ENCODE data around the gene PLPPR1. TPM values are rescaled to one million over a fixed set of nuclear protein-coding genes. Genes with fewer than 3 reads are reported as not detected.

Gene PLPPR1
- total RNA-seq, 1 experiment from 2014 or later, result not detected

DNA sequence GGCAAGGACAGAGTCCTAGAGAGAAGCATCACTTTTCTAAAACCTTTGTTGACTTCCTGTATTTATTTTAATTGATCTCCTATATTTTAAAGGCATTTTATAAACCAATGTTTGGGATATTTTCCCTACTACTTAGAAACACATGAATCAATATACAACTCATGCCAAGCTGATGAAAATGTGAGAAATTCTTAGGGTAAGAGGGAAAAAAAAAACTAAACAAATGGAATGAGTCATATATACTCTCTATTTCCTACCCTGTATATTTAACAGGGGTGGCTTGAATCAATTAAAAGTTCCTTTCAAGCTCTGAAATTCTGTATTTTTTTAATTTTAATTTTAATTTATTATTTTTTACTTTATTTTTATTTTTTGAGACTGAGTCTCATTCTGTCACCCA lies 336.7 kb downstream of the PLPPR1 start:
- Histone ChIP-seq H3K4me3 (ENCODE audit: low read depth, low read length, poor library complexity, severe bottlenecking) (no peak overlapping the region), H3K27ac (ENCODE audit: low read depth, low read length, poor library complexity, severe bottlenecking) (no peak overlapping the region), H3K27me3 (replicated peaks; ENCODE audit: insufficient read depth, low read depth, low read length, poor library complexity) (no peaks in the 10 kb centered on the region), H3K9me3 (ENCODE audit: low read depth, low read length, poor library complexity, severe bottlenecking) (no peaks in the 10 kb centered on the region), H3K4me1 (ENCODE audit: insufficient read depth, low read length, poor library complexity, severe bottlenecking) (no peaks in the 10 kb centered on the region), H3K36me3 (ENCODE audit: insufficient read depth, low read length, poor library complexity, severe bottlenecking) (no peaks in the 10 kb centered on the region)
- no peak for DNase-seq (ENCODE audit: low spot score)
- no TSS peak for BruUV-seq (replicated peaks)
- intact Hi-C loops (cut with micrococcal nuclease; ENCODE audit: unreplicated experiment), result no loop called here
- TF ChIP-seq EZH2 (IDR thresholded peaks at IDR 0.05; ENCODE audit: borderline replicate concordance, low read depth, low read length, poor library complexity, severe bottlenecking), result no peak
- CTCF ChIA-PET, result no interaction called here
- POLR2A ChIA-PET (ENCODE audit: low non-redundant PET), result no interaction called here

GRCh38 chr9:101366038-101366756 lies 337.7 kb downstream of the PLPPR1 start:
- H3K27ac ChIP-seq (ENCODE audit: low read depth, low read length, poor library complexity, severe bottlenecking), result no peak overlapping the region
- no peaks in the 10 kb centered on the region for H3K36me3 ChIP-seq (ENCODE audit: insufficient read depth, low read length, poor library complexity, severe bottlenecking)
- H3K9me3 ChIP-seq (ENCODE audit: low read depth, low read length, poor library complexity, severe bottlenecking), result no peaks in the 10 kb centered on the region
- CTCF ChIA-PET, result no interaction called here
- no TSS peak for BruUV-seq (replicated peaks)
- DNase-seq (ENCODE audit: low spot score), result no peak
- no peak for TF ChIP-seq CTCF (conservative IDR thresholded peaks at IDR 0.05; ENCODE audit: low read depth, low read length)
- TF ChIP-seq EZH2 (IDR thresholded peaks at IDR 0.05; ENCODE audit: borderline replicate concordance, low read depth, low read length, poor library complexity, severe bottlenecking), result no peak
- H3K4me1 ChIP-seq (ENCODE audit: insufficient read depth, low read length, poor library complexity, severe bottlenecking), result no peaks in the 10 kb centered on the region
- POLR2A ChIA-PET (ENCODE audit: low non-redundant PET), result no interaction called here
- intact Hi-C loops (cut with micrococcal nuclease; ENCODE audit: unreplicated experiment), result no loop called here
- H3K27me3 ChIP-seq (replicated peaks; ENCODE audit: insufficient read depth, low read depth, low read length, poor library complexity), result no peaks in the 10 kb centered on the region
- no peak overlapping the region for H3K4me3 ChIP-seq (ENCODE audit: low read depth, low read length, poor library complexity, severe bottlenecking)

DNA sequence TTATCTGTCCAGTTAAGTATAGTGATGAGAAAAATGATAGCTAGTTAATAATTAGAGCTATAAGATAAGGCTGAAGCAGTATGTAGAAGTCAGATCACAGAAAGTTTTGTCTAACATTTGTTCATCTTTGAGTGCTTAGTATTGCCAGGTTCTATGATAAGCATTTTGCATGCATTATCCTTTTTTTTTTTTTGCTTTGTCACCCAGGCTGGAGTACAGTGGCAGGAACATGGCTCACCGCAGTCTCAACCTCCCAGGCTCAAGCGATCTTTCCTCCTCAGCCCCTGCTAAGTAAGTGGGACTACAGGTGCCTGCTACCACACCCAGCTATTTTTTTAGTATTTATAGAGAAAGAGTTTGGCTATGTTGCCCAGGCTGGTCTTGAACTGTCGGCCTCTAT lies 338.8 kb downstream of the PLPPR1 start:
- H3K27me3 ChIP-seq (replicated peaks; ENCODE audit: insufficient read depth, low read depth, low read length, poor library complexity), result no peaks in the 10 kb centered on the region
- no TSS peak for BruUV-seq (replicated peaks)
- no peaks in the 10 kb centered on the region for H3K9me3 ChIP-seq (ENCODE audit: low read depth, low read length, poor library complexity, severe bottlenecking)
- no peaks in the 10 kb centered on the region for H3K4me1 ChIP-seq (ENCODE audit: insufficient read depth, low read length, poor library complexity, severe bottlenecking)
- POLR2A ChIA-PET (ENCODE audit: low non-redundant PET), result interaction anchor here (0.6 kb wide), 1 partner anchor 454 kb away, joined by 3 read pairs; no protein-coding TSS in a partner anchor
- TF ChIP-seq EZH2 (IDR thresholded peaks at IDR 0.05; ENCODE audit: borderline replicate concordance, low read depth, low read length, poor library complexity, severe bottlenecking), result no peak
- TF ChIP-seq CTCF (conservative IDR thresholded peaks at IDR 0.05; ENCODE audit: low read depth, low read length), result no peak
- H3K36me3 ChIP-seq (ENCODE audit: insufficient read depth, low read length, poor library complexity, severe bottlenecking), result no peaks in the 10 kb centered on the region
- no peak overlapping the region for H3K27ac ChIP-seq (ENCODE audit: low read depth, low read length, poor library complexity, severe bottlenecking)
- CTCF ChIA-PET, result no interaction called here
- no peak for DNase-seq (ENCODE audit: low spot score)
- H3K4me3 ChIP-seq (ENCODE audit: low read depth, low read length, poor library complexity, severe bottlenecking), result no peak overlapping the region
- intact Hi-C loops (cut with micrococcal nuclease; ENCODE audit: unreplicated experiment), result no loop called here

GRCh38 chr9:101369286-101369685 lies 340.8 kb downstream of the PLPPR1 start:
- no peaks in the 10 kb centered on the region for H3K36me3 ChIP-seq (ENCODE audit: insufficient read depth, low read length, poor library complexity, severe bottlenecking)
- H3K4me3 ChIP-seq (ENCODE audit: low read depth, low read length, poor library complexity, severe bottlenecking), result no peak overlapping the region
- no peaks in the 10 kb centered on the region for H3K27me3 ChIP-seq (replicated peaks; ENCODE audit: insufficient read depth, low read depth, low read length, poor library complexity)
- H3K4me1 ChIP-seq (ENCODE audit: insufficient read depth, low read length, poor library complexity, severe bottlenecking), result no peaks in the 10 kb centered on the region
- no peak for DNase-seq (ENCODE audit: low spot score)
- BruUV-seq (replicated peaks), result no TSS peak
- intact Hi-C loops (cut with micrococcal nuclease; ENCODE audit: unreplicated experiment), result no loop called here
- ChIA-PET CTCF (no interaction called here), POLR2A (ENCODE audit: low non-redundant PET) (no interaction called here)
- TF ChIP-seq EZH2 (IDR thresholded peaks at IDR 0.05; ENCODE audit: borderline replicate concordance, low read depth, low read length, poor library complexity, severe bottlenecking) (no peak), CTCF (conservative IDR thresholded peaks at IDR 0.05; ENCODE audit: low read depth, low read length) (no peak)
- no peaks in the 10 kb centered on the region for H3K9me3 ChIP-seq (ENCODE audit: low read depth, low read length, poor library complexity, severe bottlenecking)
- no peak overlapping the region for H3K27ac ChIP-seq (ENCODE audit: low read depth, low read length, poor library complexity, severe bottlenecking)
